Measurements from ENCODE around the gene FAM186B.
A peak's percentile ranks its signal among the peaks of the same experiment; 100 is the strongest.

Gene FAM186B

GRCh38 chr12:49643961-49644619 is 38.7 kb upstream of the FAM186B start:
- no peak for DNase-seq (ENCODE audit: low read depth, low spot score)
- TF ChIP-seq CTCF (IDR thresholded peaks at IDR 0.05; ENCODE audit: low read depth, low read length): no peak

GRCh38 chr12:49643135-49643534 is 37.7 kb upstream of the FAM186B start:
- no peak for TF ChIP-seq CTCF (IDR thresholded peaks at IDR 0.05; ENCODE audit: low read depth, low read length)
- in situ Hi-C loops (cut with HindIII; ENCODE audit: low sequenced_read_pairs): no loop called here
- H3K4me3 ChIP-seq (ENCODE audit: low read depth, low read length): no peak overlapping the region
- DNase-seq (ENCODE audit: low read depth, low spot score): no peak

More at GRCh38 chr12:49643961-49644619, 38.7 kb upstream of the FAM186B start:
- no peak overlapping the region for H3K4me3 ChIP-seq (ENCODE audit: low read depth, low read length)
- in situ Hi-C loops (cut with HindIII; ENCODE audit: low sequenced_read_pairs): no loop called here

GRCh38 chr12:49642370-49642802 is 36.9 kb upstream of the FAM186B start:
- no peak overlapping the region for H3K4me3 ChIP-seq (ENCODE audit: low read depth, low read length)
- TF ChIP-seq CTCF (IDR thresholded peaks at IDR 0.05; ENCODE audit: low read depth, low read length): no peak
- in situ Hi-C loops (cut with HindIII; ENCODE audit: low sequenced_read_pairs): no loop called here
- no peak for DNase-seq (ENCODE audit: low read depth, low spot score)

DNA sequence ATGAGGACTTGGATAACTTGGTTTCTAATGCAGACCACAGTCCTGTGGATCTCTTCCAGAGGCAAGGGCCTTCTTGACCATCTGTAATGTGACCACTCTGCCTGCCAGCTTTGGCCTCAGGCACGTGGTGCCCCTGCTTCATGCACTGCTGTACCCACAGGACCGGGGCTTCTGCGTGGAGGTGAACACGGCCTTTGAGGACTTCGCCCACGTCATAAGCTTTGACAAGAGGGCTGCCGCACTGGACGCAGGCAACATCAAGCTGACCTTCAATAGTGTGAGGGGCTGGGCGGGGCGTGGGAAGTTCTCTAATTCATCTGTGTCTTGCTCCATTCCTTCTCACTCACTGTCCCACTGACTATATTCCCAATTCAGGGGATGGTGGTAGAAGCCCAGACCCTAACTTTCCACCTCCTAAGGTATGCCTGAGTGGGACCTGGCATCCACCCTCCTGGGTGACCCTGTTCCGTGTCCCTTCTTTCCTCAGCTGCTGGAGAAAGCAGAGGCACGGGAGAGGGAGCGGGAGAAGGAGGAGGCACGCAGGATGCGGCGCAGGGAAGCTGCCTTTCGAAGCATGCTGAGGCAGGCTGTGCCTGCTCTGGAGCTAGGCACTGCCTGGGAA is 36.4 kb upstream of the FAM186B start:
- in situ Hi-C loops (cut with HindIII; ENCODE audit: low sequenced_read_pairs): no loop called here
- TF ChIP-seq CTCF (IDR thresholded peaks at IDR 0.05; ENCODE audit: low read depth, low read length): no peak
- no peak for DNase-seq (ENCODE audit: low read depth, low spot score)
- no peak overlapping the region for H3K4me3 ChIP-seq (ENCODE audit: low read depth, low read length)

DNA sequence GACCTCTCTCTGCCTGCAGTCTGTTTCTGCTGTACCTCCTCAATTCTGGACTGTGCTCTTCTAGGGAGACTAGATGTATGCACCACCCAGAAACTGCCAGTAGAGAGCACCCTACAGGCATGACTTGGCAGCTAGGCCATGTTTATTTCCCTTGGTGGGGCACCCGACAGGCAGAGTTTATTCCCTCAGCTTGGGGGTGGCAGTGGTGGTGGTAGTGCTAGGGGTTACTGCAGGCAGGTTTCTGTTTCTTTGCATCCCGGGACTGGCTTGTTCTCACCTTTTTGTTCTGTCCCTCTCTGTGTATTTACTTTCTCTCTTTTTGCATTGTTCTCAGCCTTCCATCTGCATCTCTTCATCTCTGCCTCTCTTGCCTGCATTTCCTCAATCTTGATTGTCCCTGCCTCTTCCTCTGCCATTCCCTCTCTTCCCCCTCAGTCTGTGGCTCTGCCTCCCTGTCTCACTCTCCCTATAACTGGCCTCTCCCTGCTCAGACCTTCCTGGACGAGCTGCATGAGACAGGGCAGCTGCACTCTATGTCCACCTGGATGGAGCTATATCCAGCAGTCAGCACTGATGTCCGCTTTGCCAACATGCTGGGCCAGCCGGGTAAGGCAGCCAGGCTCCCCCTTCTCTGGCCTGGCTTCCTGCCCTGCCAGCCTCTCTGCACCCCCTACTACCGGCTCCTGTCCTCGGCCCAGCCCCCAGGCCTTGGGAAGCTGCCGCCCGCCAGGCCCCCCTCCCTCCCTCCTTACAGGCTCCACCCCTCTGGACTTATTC is 31.7 kb upstream of the FAM186B start:
- DNase-seq (ENCODE audit: low read depth, low spot score): peak; percentile 69
- in situ Hi-C loops (cut with HindIII; ENCODE audit: low sequenced_read_pairs): no loop called here

More for the DNA sequence above, 31.7 kb upstream of the FAM186B start:
- no peak overlapping the region for H3K4me3 ChIP-seq (ENCODE audit: low read depth, low read length)
- peak; percentile 85 for TF ChIP-seq CTCF (IDR thresholded peaks at IDR 0.05; ENCODE audit: low read depth, low read length)
